ENCODE measurements around the gene KIAA1958.

- TF ChIP-seq POLR2A (IDR thresholded peaks at IDR 0.05) (no peak), CTCF (IDR thresholded peaks at IDR 0.05 in 8 of 11, conservative IDR thresholded peaks at IDR 0.05 in 3 of 11) (no peak)
Measured at GRCh38 chr9:112554516-112554915, 67.9 kb downstream of the KIAA1958 start.
